HEK293 (cell line): Measurements from ENCODE around the gene DDX20.

Experiments
- ZNF37A ChIP-seq: fragments of 450-650 bp; IDR thresholded peaks from 2 replicates; pipeline ENCODE4 v1.5.1; 2018; ENCODE audit warnings: missing biosample characterization, missing genetic modification characterization
- ZNF777 ChIP-seq: fragments of 450-650 bp; formaldehyde crosslinking; IDR thresholded peaks from 2 replicates; pipeline ENCODE4 v1.5.1; 2017; ENCODE audit warnings: missing biosample characterization, missing genetic modification characterization, borderline replicate concordance

DNA sequence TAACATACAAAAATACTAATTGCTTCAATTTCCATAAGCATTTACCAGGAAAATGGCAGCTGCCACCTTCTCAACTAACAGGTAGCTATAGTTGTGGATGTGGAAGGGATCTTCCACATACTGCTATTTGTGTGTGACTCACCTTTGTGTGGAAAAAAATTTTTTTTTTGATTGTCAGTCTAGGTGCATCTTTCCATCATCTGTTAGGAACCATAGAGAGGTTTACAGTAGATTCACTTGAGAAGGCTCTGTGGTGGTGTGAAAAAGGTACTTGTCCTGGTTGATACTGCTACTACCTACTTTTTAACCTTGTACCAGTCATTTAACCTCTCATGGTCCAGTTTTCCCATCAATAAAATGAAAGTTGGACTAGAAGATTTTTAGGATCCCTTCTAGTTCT lies 12.9 kb downstream of the DDX20 start:
- TF ChIP-seq ZNF37A (tag by site-specific recombination) (no peak), ZNF777 (tag by site-specific recombination) (no peak)
